Parathyroid adenoma (tissue), 2 donors: ENCODE results near the gene BMPR1B.

Experiments
- H2AFZ ChIP-seq: fragments of 300-600 bp; sonication (generic); one replicate; pipeline ENCODE4 v1.7.0; 2017; ENCODE audit warnings: antibody characterized with exemption, mild to moderate bottlenecking
- H3K27ac ChIP-seq: fragments of 300-600 bp; sonication (generic); one replicate; pipeline ENCODE4 v1.7.0; 2017
- H3K27me3 ChIP-seq: fragments of 300-600 bp; sonication (generic); one replicate; pipeline ENCODE4 v1.7.0; 2017; ENCODE audit warnings: low read length; ENCODE audit not compliant: control insufficient read depth, insufficient read depth
- H3K36me3 ChIP-seq: fragments of 300-600 bp; sonication (generic); one replicate; pipeline ENCODE4 v1.7.0; 2017; ENCODE audit warnings: low read length; ENCODE audit not compliant: control insufficient read depth, insufficient read depth
- H3K4me1 ChIP-seq: fragments of 300-600 bp; sonication (generic); one replicate; pipeline ENCODE4 v1.7.0; 2017; ENCODE audit warnings: control low read depth
- H3K4me2 ChIP-seq: fragments of 300-600 bp; sonication (generic); one replicate; pipeline ENCODE4 v1.7.0; 2017; ENCODE audit warnings: low read length
- H3K4me3 ChIP-seq: fragments of 300-600 bp; sonication (generic); one replicate; pipeline ENCODE4 v1.7.0; 2017; ENCODE audit warnings: low read depth, low read length
- H3K79me2 ChIP-seq: fragments of 300-600 bp; sonication (generic); one replicate; pipeline ENCODE4 v1.7.0; 2017; ENCODE audit warnings: control low read depth
- H3K9ac ChIP-seq: fragments of 300-600 bp; sonication (generic); one replicate; pipeline ENCODE4 v1.7.0; 2017; ENCODE audit warnings: mild to moderate bottlenecking
- H3K9me3 ChIP-seq: fragments of 300-600 bp; sonication (generic); one replicate; pipeline ENCODE4 v1.7.0; 2017; ENCODE audit warnings: low read length; ENCODE audit not compliant: control insufficient read depth
- CTCF ChIP-seq: fragments of 300-600 bp; sonication (generic); IDR thresholded peaks from one replicate; pipeline ENCODE4 v1.7.0; 2017; ENCODE audit warnings: antibody characterized with exemption, mild to moderate bottlenecking
- donor health status: primary hyperparathyroidism.

The BMPR1B gene

GRCh38 chr4:94759767-94760211 lies 2.0 kb downstream of the BMPR1B start:
- no peak overlapping the region for H3K4me3 ChIP-seq

GRCh38 chr4:94762326-94762725 lies 4.6 kb downstream of the BMPR1B start:
- H3K9me3 ChIP-seq: no peaks in the 10 kb centered on the region
- no peak overlapping the region for H3K4me2 ChIP-seq
- H3K36me3 ChIP-seq: no peaks in the 10 kb centered on the region
- no peak overlapping the region for H3K4me3 ChIP-seq
- no peaks in the 10 kb centered on the region for H3K27me3 ChIP-seq
- H2AFZ ChIP-seq: no peak overlapping the region
- no peak for TF ChIP-seq CTCF
- H3K9ac ChIP-seq: no peak overlapping the region
- no peaks in the 10 kb centered on the region for H3K79me2 ChIP-seq
- no peak overlapping the region for H3K27ac ChIP-seq
- no peaks in the 10 kb centered on the region for H3K4me1 ChIP-seq

More at GRCh38 chr4:94759767-94760211, 2.0 kb downstream of the BMPR1B start:
- Histone ChIP-seq H3K79me2 (no peaks in the 10 kb centered on the region), H3K9me3 (no peaks in the 10 kb centered on the region), H3K27ac (no peak overlapping the region), H3K4me1 (no peaks in the 10 kb centered on the region), H2AFZ (no peak overlapping the region), H3K4me2 (no peak overlapping the region), H3K9ac (no peak overlapping the region), H3K36me3 (no peaks in the 10 kb centered on the region), H3K27me3 (no peaks in the 10 kb centered on the region)
- TF ChIP-seq CTCF: no peak

- TF ChIP-seq CTCF: no peak
- Histone ChIP-seq H3K9me3 (no peaks in the 10 kb centered on the region), H3K79me2 (no peaks in the 10 kb centered on the region), H3K36me3 (no peaks in the 10 kb centered on the region), H3K27me3 (no peaks in the 10 kb centered on the region), H2AFZ (no peak overlapping the region), H3K4me3 (no peak overlapping the region), H3K9ac (no peak overlapping the region), H3K27ac (no peak overlapping the region), H3K4me2 (no peak overlapping the region), H3K4me1 (no peaks in the 10 kb centered on the region)
Observed at GRCh38 chr4:94763005-94763404, 5.2 kb downstream of the BMPR1B start.

- Histone ChIP-seq H3K4me3 (no peak overlapping the region), H2AFZ (no peak overlapping the region), H3K36me3 (no peaks in the 10 kb centered on the region), H3K27ac (no peak overlapping the region), H3K27me3 (no peaks in the 10 kb centered on the region), H3K4me1 (no peaks in the 10 kb centered on the region), H3K9ac (no peak overlapping the region), H3K9me3 (no peaks in the 10 kb centered on the region), H3K79me2 (no peaks in the 10 kb centered on the region), H3K4me2 (no peak overlapping the region)
- TF ChIP-seq CTCF: no peak
Observed at GRCh38 chr4:94763500-94763899, 5.7 kb downstream of the BMPR1B start.

GRCh38 chr4:94764069-94764468 lies 6.3 kb downstream of the BMPR1B start:
- no peak overlapping the region for H3K4me2 ChIP-seq
- no peak overlapping the region for H3K9ac ChIP-seq
- H3K79me2 ChIP-seq: no peaks in the 10 kb centered on the region
- H3K27ac ChIP-seq: no peak overlapping the region
- TF ChIP-seq CTCF: no peak
- no peak overlapping the region for H3K4me3 ChIP-seq
- H3K36me3 ChIP-seq: no peaks in the 10 kb centered on the region
- H3K27me3 ChIP-seq: no peaks in the 10 kb centered on the region
- no peaks in the 10 kb centered on the region for H3K4me1 ChIP-seq
- no peak overlapping the region for H2AFZ ChIP-seq
- no peaks in the 10 kb centered on the region for H3K9me3 ChIP-seq
